ENCODE data around the gene GANC.
"Not testable (repeated sequence)": the region's sequence is repeated elsewhere in the genome, so short reads cannot be mapped to it uniquely, and the experiment has no call there.

Gene GANC

GRCh38 chr15:42285034-42285433 lies 12.0 kb downstream of the GANC start:
- no peak for DNase-seq

- no peak for DNase-seq
Observed at GRCh38 chr15:42286445-42287029, 13.5 kb downstream of the GANC start.

GRCh38 chr15:42287931-42288330 lies 14.9 kb downstream of the GANC start:
- no peak for DNase-seq

GRCh38 chr15:42289166-42289565 lies 16.2 kb downstream of the GANC start:
- DNase-seq = no peak

- DNase-seq = not testable (repeated sequence)
Observed at GRCh38 chr15:42301004-42301403, 28.0 kb downstream of the GANC start.

GRCh38 chr15:42306681-42307080 lies 33.7 kb downstream of the GANC start:
- DNase-seq = no peak

GRCh38 chr15:42313463-42313862 lies 40.5 kb downstream of the GANC start:
- no peak for DNase-seq

- no peak for DNase-seq
Observed at GRCh38 chr15:42314818-42315217, 41.8 kb downstream of the GANC start.

GRCh38 chr15:42315521-42315920 lies 42.5 kb downstream of the GANC start:
- DNase-seq = no peak

- DNase-seq = not testable (repeated sequence)
Observed at GRCh38 chr15:42316282-42316805, 43.3 kb downstream of the GANC start.

- no peak for DNase-seq
Observed at GRCh38 chr15:42319206-42319605, 46.2 kb downstream of the GANC start.

- DNase-seq = no peak
Observed at GRCh38 chr15:42324308-42324707, 51.3 kb downstream of the GANC start.

- DNase-seq = no peak
Observed at GRCh38 chr15:42329161-42329560, 56.2 kb downstream of the GANC start.

- DNase-seq = no peak
Observed at GRCh38 chr15:42329992-42330391, 57.0 kb downstream of the GANC start.

- DNase-seq = no peak
Observed at GRCh38 chr15:42331235-42331634, 58.2 kb downstream of the GANC start.

GRCh38 chr15:42332331-42332730 lies 59.3 kb downstream of the GANC start:
- DNase-seq = no peak

GRCh38 chr15:42335074-42335473 lies 62.1 kb downstream of the GANC start:
- DNase-seq = no peak

- not testable (repeated sequence) for DNase-seq
Observed at GRCh38 chr15:42336650-42337049, 63.6 kb downstream of the GANC start.

- DNase-seq = not testable (repeated sequence)
Observed at GRCh38 chr15:42337104-42337503, 64.1 kb downstream of the GANC start.

GRCh38 chr15:42338500-42338899 lies 65.5 kb downstream of the GANC start:
- no peak for DNase-seq

- DNase-seq = no peak
Observed at GRCh38 chr15:42343596-42344232, 70.7 kb downstream of the GANC start.

GRCh38 chr15:42344763-42345162 lies 71.8 kb downstream of the GANC start:
- DNase-seq = no peak

- no peak for DNase-seq
Observed at GRCh38 chr15:42345504-42345903, 72.5 kb downstream of the GANC start.

- DNase-seq = no peak
Observed at GRCh38 chr15:42348083-42348482, 75.1 kb downstream of the GANC start.

GRCh38 chr15:42349186-42349585 lies 76.2 kb downstream of the GANC start:
- no peak for DNase-seq

Data from central memory CD4-positive, alpha-beta T cell (primary cell).